ENCODE data around the gene MRTFB.
"Not testable (repeated sequence)": the region's sequence is repeated elsewhere in the genome, so short reads cannot be mapped to it uniquely, and the experiment has no call there.

Gene MRTFB, protein sequence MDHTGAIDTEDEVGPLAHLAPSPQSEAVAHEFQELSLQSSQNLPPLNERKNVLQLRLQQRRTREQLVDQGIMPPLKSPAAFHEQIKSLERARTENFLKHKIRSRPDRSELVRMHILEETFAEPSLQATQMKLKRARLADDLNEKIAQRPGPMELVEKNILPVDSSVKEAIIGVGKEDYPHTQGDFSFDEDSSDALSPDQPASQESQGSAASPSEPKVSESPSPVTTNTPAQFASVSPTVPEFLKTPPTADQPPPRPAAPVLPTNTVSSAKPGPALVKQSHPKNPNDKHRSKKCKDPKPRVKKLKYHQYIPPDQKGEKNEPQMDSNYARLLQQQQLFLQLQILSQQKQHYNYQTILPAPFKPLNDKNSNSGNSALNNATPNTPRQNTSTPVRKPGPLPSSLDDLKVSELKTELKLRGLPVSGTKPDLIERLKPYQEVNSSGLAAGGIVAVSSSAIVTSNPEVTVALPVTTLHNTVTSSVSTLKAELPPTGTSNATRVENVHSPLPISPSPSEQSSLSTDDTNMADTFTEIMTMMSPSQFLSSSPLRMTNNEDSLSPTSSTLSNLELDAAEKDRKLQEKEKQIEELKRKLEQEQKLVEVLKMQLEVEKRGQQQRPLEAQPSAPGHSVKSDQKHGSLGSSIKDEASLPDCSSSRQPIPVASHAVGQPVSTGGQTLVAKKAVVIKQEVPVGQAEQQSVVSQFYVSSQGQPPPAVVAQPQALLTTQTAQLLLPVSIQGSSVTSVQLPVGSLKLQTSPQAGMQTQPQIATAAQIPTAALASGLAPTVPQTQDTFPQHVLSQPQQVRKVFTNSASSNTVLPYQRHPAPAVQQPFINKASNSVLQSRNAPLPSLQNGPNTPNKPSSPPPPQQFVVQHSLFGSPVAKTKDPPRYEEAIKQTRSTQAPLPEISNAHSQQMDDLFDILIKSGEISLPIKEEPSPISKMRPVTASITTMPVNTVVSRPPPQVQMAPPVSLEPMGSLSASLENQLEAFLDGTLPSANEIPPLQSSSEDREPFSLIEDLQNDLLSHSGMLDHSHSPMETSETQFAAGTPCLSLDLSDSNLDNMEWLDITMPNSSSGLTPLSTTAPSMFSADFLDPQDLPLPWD

DNA sequence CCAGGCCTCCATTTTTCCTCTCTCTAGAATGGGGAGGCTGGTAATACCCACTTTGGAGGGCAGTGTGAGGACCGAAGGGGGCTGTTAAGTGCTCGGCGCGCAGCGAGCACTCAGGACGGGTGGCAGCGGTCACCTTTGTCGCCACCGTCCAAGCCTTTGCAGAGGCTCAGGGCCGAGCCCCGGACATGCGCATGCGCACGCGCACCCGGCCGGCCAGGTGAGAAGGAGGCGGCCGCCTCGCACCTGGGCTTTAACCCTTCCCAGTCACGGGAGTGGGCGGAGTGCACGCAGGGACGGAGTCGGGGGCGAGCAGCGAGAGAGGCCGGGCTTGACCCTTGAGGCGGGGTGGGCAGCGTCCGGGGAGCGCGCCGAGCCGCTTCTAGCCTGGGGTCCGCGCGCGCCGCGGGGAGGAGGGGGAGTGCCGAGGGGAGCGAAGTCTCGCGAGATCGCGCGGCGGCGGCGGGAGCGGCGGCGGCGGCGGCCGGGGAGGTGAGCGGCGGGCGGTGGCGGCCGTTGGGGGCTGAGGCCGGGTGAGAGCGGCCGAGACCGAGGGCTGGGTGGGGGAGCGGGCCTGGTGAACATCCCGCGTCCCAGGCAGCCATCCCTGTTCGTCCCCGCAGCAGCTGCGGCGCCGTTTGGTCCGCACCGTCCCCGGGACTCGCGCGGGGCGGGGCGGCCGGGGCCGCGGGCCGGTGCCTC is at the start of gene MRTFB:
Gene MRTFB (plus strand): TSS at position 443 of the 699 bp plus-strand sequence. CDS start 69,288 bp downstream, outside the sequence.
- Mint-ChIP-seq H3K4me3 (peak within 1 kb of the TSS; percentile 93), H3K9me3 (no peaks in the 10 kb centered on the region), H3K27me3 (peaks cover 4% of the 10 kb centered on the region), H3K4me1 (peaks cover 10% of the 10 kb centered on the region), H3K36me3 (no peaks in the 10 kb centered on the region), H3K27ac (peak within 1 kb of the TSS; percentile 96)
- DNase-seq (ENCODE audit: low spot score in 2 of 2) (peak; percentile 87 to 94), ATAC-seq (ENCODE audit: low read depth) (peak; percentile 87)

DNA sequence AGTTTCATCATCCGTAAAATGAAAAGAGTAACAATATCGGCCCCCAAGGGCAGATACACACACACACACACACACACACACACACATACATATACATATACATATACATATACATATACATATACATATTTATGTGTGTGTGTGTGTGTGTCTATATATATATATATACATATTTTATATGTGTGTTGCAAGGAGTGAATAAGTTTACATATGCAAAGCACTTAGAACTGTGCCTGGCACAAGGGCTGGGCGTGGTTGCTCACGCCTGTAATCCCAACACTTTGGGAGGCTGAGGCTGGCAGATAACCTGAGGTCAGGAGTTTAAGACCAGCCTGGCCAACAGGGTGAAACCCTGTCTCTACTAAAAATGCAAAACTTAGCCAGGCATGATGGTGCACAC is 47.6 kb upstream of the MRTFB start:
- not testable (repeated sequence) for H3K4me1 Mint-ChIP-seq; DNase-seq (ENCODE audit: low spot score in 2 of 2); H3K27ac Mint-ChIP-seq; H3K9me3 Mint-ChIP-seq; H3K36me3 Mint-ChIP-seq; ATAC-seq (ENCODE audit: low read depth); H3K27me3 Mint-ChIP-seq; H3K4me3 Mint-ChIP-seq

DNA sequence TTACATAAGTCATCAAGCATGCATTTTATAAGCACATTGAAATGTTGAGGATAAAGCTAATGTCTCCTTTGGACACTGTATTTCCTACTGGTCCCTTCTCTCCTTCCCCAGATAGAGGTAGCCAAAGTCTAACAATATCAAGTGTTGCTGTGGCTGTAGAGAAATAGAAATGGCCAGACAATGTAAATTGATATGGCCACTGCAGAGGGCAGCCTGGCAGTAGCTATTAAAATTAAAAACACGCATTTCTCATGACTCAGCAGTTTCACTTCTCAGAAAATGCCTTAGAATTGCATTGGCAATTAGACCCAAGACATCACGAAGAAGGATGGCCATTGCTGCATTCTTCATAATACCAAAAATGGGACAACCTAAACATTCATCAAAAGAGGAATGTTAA is 46.8 kb upstream of the MRTFB start:
- Mint-ChIP-seq H3K27me3 (peaks cover 4% of the 10 kb centered on the region), H3K4me1 (no peaks in the 10 kb centered on the region), H3K36me3 (no peaks in the 10 kb centered on the region), H3K4me3 (no peak overlapping the region), H3K9me3 (peaks cover 2% of the 10 kb centered on the region), H3K27ac (no peak overlapping the region)
- ATAC-seq (ENCODE audit: low read depth) (no peak), DNase-seq (ENCODE audit: low spot score in 2 of 2) (no peak)

DNA sequence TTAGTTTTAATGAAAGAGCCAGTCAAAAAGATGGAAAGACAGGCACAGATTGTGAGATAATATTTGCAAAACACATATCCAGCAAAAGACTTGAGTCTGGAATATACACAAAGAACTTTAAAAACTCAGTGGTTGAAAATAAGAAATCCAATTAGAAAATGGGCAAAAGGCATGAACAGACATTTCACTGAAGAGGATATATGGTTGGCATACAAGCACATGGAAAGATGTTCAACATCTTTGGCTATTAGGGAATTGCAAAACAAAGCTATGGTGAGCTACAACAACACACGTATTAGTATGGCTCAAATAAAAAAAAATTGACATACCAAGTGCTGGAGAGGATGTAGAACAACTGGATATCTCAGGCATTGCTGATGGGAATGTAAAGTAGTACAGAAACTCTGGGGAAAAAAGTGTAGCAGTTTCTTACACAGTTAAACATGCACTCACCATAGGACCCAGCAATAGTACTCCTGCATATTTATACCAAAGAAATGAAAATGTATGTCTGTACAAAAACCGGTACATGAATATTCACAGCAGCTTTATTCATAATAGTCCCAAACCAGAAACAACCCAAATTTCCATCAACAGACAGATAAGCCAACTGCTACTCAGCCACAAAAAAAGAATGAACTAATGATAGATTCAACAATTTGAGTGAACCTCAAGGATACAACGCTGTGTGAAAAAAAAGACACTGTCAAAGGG is 44.4 kb upstream of the MRTFB start:
- H3K4me1 Mint-ChIP-seq: no peaks in the 10 kb centered on the region
- H3K36me3 Mint-ChIP-seq: no peaks in the 10 kb centered on the region
- ATAC-seq (ENCODE audit: low read depth) (no peak), DNase-seq (ENCODE audit: low spot score in 2 of 2) (no peak)
- H3K4me3 Mint-ChIP-seq: no peak overlapping the region
- H3K27ac Mint-ChIP-seq: no peak overlapping the region
- peaks cover 2% of the 10 kb centered on the region for H3K9me3 Mint-ChIP-seq
- H3K27me3 Mint-ChIP-seq: peaks cover 4% of the 10 kb centered on the region

DNA sequence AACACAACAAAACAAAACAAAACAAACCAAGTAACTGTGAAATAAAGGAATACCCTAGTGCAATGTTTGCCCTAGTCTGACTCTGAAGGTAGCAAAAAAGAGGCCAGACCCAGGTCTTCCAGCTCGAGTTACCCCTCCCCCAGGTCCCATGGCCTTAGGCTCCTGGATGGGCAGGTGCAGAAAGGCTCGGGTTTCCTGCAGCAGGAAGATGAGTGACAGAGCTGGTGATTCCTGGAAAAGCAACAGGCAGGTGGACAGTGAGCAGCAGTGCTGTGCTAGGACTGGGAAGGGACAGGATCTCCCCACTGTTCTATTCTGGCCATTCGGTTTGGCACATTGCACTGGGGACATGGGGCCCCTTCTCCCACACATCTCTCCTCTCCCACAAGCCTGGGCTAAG is 42.9 kb upstream of the MRTFB start:
- H3K27me3 Mint-ChIP-seq: peaks cover 4% of the 10 kb centered on the region
- no peak overlapping the region for H3K27ac Mint-ChIP-seq
- DNase-seq (ENCODE audit: low spot score in 2 of 2) (no peak), ATAC-seq (ENCODE audit: low read depth) (no peak)
- no peaks in the 10 kb centered on the region for H3K4me1 Mint-ChIP-seq
- H3K4me3 Mint-ChIP-seq: no peak overlapping the region
- H3K36me3 Mint-ChIP-seq: no peaks in the 10 kb centered on the region
- H3K9me3 Mint-ChIP-seq: peaks cover 2% of the 10 kb centered on the region

DNA sequence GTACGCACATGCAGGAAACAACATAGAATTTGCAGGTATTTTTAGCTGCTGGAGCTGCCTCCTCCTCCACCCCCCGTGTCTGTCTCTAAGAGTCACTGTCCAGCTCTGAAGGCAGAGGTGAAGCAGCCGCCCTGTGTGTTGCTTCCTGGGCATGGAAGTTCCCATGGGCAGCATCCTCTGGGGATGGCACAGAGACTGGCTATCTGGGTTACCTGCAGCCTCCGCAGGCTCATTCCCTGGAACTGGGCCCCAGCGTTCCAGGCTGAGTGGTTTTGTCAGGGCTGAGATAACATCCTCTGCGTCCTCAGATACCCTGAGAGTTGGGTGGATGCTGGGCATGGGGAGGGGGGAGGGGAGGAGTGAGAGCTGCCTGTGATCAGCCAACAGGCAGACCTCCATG is 41.5 kb upstream of the MRTFB start:
- Mint-ChIP-seq H3K9me3 (no peaks in the 10 kb centered on the region), H3K27me3 (peaks cover 2% of the 10 kb centered on the region), H3K4me1 (no peaks in the 10 kb centered on the region), H3K36me3 (no peaks in the 10 kb centered on the region), H3K27ac (no peak overlapping the region), H3K4me3 (no peak overlapping the region)
- no peak for ATAC-seq (ENCODE audit: low read depth)
- no peak for DNase-seq (ENCODE audit: low spot score in 2 of 2)

DNA sequence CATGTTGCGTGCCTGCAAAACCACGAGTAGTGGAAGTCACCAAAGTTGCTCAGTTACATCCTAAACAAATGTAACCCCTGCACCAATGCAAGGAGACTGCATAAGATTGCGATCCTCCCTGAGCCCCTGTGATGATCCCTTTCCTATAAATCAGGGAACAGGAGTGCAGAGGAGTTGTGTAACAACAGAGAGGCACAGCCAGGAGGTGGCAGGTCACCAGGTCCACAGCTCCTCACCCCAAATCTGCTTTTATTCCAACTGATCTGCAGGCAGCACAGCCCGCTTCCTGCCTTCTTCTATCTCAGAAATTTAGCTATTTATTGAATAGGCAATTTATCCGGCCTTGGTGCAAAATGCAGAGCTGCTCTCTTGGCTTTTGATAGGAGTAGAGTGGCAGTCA is 36.0 kb upstream of the MRTFB start:
- Mint-ChIP-seq H3K36me3 (no peaks in the 10 kb centered on the region), H3K4me1 (no peaks in the 10 kb centered on the region), H3K4me3 (no peak overlapping the region), H3K27ac (no peak overlapping the region), H3K9me3 (peaks cover 2% of the 10 kb centered on the region), H3K27me3 (peaks cover 2% of the 10 kb centered on the region)
- no peak for DNase-seq (ENCODE audit: low spot score in 2 of 2)
- ATAC-seq (ENCODE audit: low read depth): no peak

DNA sequence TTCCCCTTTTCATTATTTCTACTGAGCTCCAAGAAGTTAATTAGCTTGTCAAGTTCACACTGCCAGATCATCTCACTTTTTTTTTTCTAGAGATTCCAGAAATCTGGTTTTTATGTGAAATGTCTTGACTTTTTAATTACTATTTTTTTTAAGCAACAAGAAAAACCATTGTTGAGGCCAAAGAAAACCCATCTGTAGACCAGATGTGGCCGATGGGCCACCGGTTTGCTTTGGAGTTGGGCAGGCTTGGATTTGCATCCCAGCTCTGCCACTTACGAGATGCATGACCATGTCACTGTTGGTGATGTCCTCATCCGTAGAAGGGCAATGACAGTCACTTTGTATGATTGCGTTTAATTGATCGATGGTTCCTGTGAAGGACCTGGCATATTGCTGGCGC is 34.2 kb upstream of the MRTFB start:
- no peaks in the 10 kb centered on the region for H3K4me1 Mint-ChIP-seq

DNA sequence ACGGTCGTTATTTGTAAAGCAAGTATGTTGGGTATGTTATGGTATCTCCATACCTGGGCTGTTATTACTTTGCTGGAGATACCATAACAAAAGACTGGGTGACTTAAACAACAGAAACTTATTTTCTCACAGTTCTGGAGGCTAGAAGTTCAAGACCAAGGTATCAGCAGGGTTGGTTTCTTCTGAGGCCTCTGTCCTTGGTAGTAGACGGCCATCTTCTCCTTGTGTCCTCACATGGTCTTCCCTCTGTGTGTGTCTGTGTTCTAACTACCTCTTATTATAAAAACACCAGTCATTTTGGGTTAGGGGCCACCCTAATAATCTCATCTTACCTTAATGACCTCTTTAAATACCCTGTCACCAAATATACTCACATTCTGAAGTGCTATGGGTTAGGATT is 33.2 kb upstream of the MRTFB start:
- ATAC-seq (ENCODE audit: low read depth): no peak
- DNase-seq (ENCODE audit: low spot score in 2 of 2): no peak
- Mint-ChIP-seq H3K4me1 (no peaks in the 10 kb centered on the region), H3K27ac (no peak overlapping the region), H3K27me3 (peaks cover 3% of the 10 kb centered on the region), H3K36me3 (no peaks in the 10 kb centered on the region), H3K9me3 (peaks cover 2% of the 10 kb centered on the region), H3K4me3 (no peak overlapping the region)

More for the DNA sequence above, 34.2 kb upstream of the MRTFB start:
- peaks cover 3% of the 10 kb centered on the region for H3K27me3 Mint-ChIP-seq
- peaks cover 2% of the 10 kb centered on the region for H3K9me3 Mint-ChIP-seq
- ATAC-seq (ENCODE audit: low read depth) (no peak), DNase-seq (ENCODE audit: low spot score in 2 of 2) (no peak)
- no peak overlapping the region for H3K4me3 Mint-ChIP-seq
- H3K36me3 Mint-ChIP-seq: no peaks in the 10 kb centered on the region
- H3K27ac Mint-ChIP-seq: no peak overlapping the region

DNA sequence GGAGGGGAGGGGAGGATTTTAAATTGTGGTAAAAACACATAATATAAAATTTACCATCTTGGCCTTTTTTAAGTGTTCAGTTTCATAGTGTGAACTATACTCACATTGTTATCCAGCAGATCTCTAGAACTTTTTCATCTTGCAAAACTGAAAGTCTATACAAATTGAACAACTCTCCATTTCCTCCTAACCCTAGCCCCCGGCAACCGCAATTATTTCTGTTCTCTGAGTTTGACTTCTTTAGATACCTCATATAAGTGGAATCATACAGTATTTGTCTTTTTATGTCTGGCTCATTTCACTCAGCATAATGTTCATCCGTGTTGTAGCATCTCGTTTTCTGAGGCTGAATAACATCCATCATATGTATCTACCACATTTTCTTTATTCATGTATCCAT is 30.0 kb upstream of the MRTFB start:
- no peak for ATAC-seq (ENCODE audit: low read depth)
- H3K4me1 Mint-ChIP-seq: no peaks in the 10 kb centered on the region
- DNase-seq (ENCODE audit: low spot score in 2 of 2): no peak
- H3K9me3 Mint-ChIP-seq: peaks cover 2% of the 10 kb centered on the region
- peaks cover 5% of the 10 kb centered on the region for H3K27me3 Mint-ChIP-seq
- H3K36me3 Mint-ChIP-seq: no peaks in the 10 kb centered on the region
- H3K4me3 Mint-ChIP-seq: no peak overlapping the region
- no peak overlapping the region for H3K27ac Mint-ChIP-seq

DNA sequence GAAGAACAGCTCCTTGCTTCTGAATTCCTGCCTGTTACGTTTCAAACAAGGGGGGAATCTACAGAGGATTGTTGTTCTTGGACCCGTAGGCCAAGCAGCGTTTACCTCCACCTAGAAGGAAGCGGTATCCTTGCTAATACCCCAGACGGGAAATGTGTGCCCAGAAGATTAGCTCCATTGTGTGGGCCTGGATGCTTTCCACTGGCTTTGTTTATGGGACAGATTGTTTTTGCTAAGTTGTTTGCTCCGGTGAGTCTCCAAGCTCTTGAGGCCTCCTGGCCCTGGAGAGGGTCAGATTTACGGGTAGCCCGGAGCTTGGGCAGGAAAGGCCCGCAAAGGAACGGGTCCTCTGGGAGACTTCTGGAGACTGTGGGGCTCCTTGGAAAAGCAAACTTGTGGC is 28.4 kb upstream of the MRTFB start:
- Mint-ChIP-seq H3K9me3 (peaks cover 2% of the 10 kb centered on the region), H3K27me3 (peaks cover 3% of the 10 kb centered on the region), H3K4me3 (no peak overlapping the region), H3K27ac (no peak overlapping the region), H3K36me3 (no peaks in the 10 kb centered on the region), H3K4me1 (no peaks in the 10 kb centered on the region)
- DNase-seq (ENCODE audit: low spot score in 2 of 2) (no peak), ATAC-seq (ENCODE audit: low read depth) (no peak)

DNA sequence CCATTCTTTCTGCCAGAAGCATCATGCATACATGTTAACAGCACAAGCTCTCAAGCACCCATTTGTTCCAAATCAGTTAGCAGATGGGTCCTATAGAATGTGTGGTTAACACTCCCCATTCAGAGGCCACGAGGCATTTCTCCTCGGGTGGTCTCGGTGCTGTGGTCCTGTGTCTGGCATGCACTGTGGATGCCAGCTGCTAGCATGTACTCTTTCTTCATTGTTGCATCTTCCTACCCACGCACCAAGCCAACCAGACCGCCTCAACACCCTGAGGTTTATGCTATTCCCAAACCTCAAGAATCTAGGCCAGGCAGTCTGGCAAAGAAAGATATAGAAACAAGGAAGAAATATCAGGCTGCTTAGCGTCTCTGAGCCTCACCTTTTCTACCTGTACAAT is 27.8 kb upstream of the MRTFB start:
- Mint-ChIP-seq H3K27ac (no peak overlapping the region), H3K9me3 (peaks cover 2% of the 10 kb centered on the region), H3K4me1 (no peaks in the 10 kb centered on the region), H3K27me3 (peaks cover 3% of the 10 kb centered on the region), H3K36me3 (no peaks in the 10 kb centered on the region), H3K4me3 (no peak overlapping the region)
- no peak for DNase-seq (ENCODE audit: low spot score in 2 of 2)
- ATAC-seq (ENCODE audit: low read depth): no peak

DNA sequence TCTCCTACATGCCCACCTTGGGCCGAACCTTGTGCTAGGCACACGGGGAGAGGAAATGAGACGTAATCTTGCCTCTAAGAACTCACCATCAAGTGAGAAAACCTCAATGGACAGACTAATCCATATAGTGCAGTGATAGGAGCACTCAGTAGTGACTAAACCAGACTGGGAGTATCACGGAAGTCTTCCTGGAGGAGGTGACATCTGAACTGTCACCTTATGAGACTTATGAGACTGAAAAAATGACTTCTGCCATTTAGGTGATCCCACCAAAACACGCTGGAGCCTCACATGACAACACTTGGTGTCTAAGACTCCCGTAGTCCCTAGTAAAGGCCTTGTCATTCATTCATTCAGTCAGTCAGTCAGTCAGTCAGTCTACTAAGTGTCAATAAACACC is 27.3 kb upstream of the MRTFB start:
- no peak for ATAC-seq (ENCODE audit: low read depth)
- Mint-ChIP-seq H3K36me3 (no peaks in the 10 kb centered on the region), H3K4me1 (no peaks in the 10 kb centered on the region), H3K27me3 (peaks cover 3% of the 10 kb centered on the region), H3K27ac (no peak overlapping the region), H3K4me3 (no peak overlapping the region), H3K9me3 (no peaks in the 10 kb centered on the region)
- no peak for DNase-seq (ENCODE audit: low spot score in 2 of 2)
